NCI-H2081 treated with DMSO at 0.1 percent for 48 hours (cell line): ENCODE data around the gene MYNN.
"Not testable (repeated sequence)": the region's sequence is repeated elsewhere in the genome, so short reads cannot be mapped to it uniquely, and the experiment has no call there.

ENCODE experiments used
- DNase-seq: peaks from one replicate; lab custom pipeline; 2025; lab: John Stamatoyannopoulos, UW

The MYNN gene

DNA sequence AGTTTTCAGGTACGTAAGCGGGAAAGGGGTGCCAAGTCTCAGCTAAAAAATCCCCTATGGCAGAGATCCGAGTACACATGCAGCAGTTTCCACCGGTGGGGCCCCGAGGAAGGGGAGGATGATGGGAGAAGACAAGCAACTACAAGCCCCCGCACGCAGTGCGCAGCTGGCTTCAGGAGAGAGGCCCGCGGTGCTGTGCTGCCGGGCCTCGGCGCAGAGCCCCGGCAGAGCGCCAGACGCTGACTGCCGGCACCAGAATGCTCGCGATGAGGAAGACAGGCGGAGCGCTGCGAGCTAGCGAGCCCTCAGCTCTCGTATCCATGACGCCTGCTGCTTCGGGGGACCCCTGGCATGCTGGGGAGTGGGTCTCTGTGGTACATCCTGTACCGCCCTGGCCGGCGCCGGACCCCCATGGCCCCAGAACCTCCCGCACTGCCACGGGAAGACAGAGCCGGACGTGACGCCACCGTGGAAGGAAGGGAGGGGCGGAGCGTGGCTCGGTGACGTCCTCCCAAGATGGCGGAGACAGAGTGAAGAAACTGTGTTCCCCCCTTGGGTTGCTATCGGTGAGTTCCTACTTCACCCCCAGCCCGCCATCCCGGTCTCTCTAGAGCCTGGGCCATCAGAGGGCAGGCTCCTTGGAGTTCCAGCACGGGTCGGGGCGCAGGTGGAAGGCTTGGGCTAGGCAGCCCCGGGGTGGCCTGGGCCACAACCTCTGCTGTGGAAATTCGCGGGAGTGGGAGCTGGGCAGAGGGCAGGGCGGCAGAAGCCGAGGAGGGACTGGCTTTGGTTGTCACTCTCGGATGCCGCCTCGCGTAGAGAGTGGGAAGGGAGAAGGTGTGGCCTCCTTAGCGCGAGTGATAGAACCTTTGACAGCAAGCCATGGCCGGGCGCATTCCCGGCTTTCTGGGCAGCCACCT lies at the start of gene MYNN:
MYNN (plus strand) TSS at position 500 of the 920 bp plus-strand sequence. CDS start 900 bp downstream, outside the sequence.
- DNase-seq, result peak; percentile 76

DNA sequence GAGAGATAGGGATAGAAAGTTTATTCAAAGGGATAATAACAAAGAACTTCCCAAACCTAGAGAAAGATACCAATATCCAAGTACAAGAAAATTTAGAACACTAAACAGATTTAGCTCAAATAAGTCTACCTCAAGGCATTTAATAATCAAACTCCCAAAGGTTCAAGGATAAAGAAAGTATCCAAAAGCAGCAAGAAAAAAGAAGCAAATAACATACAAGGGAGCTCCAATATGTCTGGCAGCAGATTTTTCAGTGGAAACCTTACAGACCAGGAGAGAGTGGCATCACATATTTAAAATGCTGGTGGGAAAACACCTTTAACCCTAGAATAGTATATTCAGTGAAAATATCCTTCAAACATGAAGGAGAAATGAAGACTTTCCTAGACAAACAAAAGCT lies 41.3 kb upstream of the MYNN start:
- DNase-seq, result not testable (repeated sequence)

DNA sequence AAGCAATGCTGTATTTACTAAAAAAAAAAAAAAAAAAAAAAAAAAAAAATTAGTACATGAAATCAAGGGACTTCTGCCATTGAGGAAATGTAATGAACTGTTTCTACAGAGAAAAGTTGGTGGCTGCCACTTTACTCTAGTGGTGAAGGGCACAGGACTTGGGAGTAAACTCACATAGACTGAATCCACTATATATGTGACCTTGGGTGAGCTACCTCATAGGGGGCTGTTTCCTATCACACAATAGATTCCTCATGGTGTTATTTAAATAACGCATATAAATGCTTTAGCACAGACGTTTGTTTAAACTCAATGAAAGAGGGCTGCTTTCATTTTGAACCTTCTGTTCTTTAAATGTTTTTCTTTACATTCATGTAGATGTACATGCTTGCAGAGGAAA lies 34.1 kb upstream of the MYNN start:
- DNase-seq, result no peak

DNA sequence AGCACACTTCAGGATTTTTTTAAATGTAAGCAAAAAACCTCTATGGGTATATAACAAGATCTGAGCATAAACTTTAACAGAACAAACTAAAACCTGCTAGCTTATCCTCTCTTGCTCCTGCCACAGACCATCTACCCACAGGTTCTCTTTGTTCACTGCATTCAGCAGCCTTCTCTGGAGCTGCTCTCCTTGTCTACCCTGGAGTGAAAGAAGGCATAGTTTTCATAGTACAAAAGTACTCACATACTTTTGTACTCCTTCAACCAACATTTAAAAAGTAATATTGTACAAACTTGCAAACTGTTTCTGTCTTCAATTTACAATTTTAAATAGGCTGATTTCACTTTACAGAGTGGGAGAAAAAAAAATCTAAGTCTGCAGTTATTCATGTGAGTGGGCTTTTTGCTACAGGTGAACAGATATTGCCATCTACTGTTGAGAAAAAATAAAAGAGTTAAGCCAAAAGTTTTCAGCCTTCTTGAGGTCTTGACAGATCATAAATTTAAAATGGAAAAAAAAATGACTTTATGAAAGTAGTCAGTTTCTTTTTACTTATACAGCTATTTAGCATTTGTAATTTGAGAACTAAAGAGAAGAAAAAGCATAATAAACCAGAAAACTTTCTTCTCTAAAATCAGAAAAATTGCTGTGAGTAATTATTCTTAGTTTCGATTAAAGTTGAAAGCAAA lies 28.7 kb upstream of the MYNN start:
- no peak for DNase-seq

DNA sequence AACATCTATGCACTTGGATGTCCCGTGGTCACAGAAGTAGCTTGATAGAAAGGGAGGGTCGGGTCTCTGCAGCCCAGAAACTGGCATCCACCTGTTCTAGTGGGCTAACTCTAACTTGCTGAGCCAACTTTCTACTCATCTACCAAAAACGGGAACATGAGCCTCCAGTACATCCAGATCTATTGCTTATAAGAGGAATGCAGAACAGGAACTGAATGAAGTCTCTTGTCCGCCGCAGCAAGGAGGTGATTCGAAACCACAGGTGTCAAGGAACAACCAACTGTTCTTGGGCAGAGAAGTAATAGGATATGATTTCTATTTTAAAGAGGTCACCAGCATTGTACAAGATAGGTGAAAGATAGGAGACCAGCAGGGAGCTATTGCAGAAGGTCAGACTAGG lies 26.3 kb upstream of the MYNN start:
- DNase-seq, result no peak

DNA sequence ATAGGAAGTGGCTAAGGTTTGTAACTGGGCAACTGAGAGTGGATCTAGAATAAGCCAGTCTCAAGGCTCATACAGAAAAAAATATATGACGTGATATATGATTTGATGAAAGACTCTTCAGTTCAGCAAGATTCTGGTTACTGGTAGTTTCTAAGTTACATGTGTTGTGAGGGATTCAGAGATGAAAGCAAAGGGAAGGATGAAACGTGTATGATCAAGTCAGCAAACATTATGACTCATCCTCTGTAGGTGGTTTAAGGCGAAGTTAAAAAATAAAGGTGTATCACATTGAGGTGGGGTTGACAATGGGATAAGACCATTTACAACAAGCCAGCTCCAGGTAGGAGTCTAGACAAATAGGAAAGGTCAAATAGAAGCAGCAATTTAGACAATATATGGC lies 24.5 kb upstream of the MYNN start:
- DNase-seq, result no peak

DNA sequence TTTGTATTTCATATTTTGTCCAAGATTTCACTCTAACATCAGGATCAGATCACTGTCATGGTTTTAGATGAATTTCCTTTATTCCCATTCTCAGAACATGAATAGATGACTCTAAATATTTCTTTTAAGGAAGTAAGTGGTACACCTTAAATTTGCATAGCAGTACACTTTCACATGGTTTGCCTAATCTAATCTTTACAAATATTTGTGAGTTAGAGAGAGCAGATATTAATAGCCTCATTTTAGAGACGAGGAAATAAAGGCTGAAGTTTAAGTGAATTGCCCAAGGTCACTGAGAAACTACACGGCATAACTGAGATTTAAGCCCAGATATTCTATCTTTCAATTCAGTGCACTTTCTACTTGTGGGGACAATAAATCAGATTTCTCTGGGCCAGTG lies 22.5 kb upstream of the MYNN start:
- no peak for DNase-seq

DNA sequence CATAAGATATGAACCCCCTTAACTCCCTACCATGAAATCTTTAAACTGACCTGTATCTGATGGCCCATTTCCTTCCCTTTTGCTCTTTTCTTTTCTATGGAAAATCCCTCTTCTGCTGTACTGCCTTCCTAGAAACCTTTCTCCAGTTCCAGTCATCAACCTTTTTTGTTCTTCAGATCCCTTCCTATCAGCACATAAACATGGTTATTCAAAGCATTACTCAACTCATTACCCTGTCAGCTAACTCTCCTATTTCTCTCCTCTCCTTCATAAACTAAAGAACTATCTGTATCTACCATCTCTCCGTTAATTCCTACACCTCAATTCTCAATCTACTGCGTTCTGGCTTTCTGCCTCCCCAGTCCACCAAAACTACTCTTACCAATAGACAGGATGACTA lies 21.3 kb upstream of the MYNN start:
- DNase-seq, result no peak

DNA sequence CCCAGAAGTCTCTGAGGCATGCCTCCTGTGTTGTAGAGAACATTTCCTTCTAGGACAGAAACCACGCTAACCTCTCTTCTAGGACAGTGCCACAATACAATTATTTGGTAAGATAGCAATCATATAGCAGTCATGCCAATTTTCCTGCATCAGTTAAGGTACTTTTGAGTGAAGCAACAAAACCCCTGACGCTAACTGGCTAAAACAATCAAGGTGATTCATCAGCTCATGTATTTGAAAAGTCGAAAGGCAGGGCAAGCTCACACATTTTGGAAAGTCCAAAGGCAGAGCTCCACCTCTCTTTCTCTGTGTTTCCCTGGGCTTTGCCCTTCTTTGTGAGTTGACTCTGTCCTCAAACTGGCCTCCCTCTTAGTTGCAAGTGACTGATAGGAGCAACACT lies 18.5 kb upstream of the MYNN start:
- no peak for DNase-seq

DNA sequence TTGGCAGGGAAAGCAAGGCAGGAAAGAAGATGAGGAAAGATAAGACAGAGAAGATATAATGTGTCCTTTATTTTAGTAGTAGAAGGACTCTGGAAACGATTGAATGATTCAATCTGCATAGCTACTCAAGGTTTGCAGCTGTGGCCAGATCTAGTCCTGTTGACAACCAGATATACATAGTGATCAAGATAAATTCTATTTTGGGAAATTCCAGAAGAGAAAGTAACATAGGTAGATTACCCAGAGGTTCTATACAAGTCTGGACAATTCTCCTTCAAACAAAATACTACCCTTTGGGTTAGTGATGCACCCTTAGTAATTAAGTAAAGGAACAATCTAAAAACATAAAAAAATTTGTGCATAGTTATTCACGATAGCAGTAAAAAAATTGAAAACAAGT lies 17.7 kb upstream of the MYNN start:
- DNase-seq, result no peak

DNA sequence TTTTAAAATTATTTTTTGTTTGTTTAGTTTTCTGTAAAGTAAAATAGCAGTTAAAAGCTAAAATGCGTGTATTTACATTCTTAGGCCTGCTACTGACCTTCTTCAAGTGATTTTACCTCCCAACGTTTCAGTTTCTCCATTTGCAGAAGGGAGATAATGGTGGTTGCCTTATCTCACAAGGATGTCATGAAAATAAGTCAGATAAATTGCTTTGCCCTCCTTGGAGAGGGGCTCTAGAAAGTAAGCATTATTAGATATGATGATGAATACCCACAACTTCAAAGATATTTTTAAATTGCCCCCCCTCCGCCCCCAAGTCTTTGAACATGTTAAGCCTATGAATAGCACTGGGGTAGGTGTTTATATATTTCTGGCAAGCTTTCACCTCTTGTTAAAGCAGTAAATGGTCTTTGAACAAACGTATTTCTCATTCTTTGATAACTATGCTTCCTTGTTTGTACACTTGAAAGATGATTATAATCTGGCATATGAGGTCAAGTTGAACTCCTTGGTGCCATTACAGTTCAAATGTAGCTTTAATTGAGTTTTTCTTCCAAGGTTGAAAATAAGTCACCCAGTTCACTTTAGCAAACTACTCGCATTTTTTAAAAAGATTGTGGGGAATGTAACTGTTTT lies 14.7 kb upstream of the MYNN start:
- no peak for DNase-seq

DNA sequence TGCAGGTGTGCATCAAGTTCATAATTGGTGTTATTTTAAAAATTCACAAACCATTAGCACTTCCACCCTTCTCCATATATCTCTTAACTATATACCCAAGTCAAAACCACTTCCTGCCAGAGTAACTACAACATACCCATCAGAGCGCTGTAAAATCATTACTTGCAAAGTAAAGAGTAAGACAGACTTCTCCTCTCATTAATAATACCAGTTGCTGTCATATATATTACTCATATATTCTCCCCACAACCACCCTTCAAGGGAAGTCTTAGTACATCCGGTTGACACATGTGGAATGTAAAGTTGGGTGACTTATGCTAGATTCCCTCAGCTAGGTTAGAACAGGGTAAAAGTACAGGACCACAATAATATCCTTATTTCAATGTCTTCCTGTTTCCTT lies 13.9 kb upstream of the MYNN start:
- no peak for DNase-seq

DNA sequence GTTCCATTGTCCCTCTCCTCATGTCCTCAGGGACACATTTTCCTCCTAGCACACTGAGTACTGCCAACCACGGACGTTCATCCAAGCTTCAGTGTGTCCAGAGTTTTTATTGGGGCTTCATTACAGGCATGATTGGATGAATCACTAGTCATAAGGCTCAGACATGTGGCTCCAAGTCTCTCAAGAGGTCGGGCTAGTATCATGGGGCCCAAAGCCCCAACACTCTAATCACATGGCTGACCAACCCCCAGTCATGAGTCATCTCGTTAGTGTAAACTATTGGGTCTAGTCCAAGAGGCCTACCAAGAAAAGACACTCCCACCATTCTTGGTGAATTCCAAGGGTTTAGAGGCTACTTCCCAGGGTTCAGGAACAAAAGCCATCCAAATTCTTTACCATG lies 12.7 kb upstream of the MYNN start:
- DNase-seq, result no peak

DNA sequence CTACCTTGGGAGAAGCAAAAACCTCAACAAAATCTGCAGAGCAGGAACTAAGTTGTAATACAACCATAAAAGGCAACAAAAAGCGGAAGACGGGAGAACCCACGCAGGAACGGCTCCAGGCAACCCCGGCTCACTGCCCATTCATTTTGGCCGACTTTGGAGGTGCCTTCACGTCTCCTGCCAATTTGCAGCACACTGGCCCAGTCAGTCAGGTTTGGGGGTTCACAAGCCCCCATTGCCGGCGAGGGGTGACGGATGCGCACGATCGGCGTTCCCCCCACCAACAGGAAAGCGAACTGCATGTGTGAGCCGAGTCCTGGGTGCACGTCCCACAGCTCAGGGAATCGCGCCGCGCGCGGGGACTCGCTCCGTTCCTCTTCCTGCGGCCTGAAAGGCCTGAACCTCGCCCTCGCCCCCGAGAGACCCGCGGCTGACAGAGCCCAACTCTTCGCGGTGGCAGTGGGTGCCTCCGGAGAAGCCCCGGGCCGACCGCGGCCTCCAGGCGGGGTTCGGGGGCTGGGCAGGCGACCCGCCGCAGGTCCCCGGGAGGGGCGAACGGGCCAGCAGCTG lies 8.8 kb upstream of the MYNN start:
- no peak for DNase-seq

DNA sequence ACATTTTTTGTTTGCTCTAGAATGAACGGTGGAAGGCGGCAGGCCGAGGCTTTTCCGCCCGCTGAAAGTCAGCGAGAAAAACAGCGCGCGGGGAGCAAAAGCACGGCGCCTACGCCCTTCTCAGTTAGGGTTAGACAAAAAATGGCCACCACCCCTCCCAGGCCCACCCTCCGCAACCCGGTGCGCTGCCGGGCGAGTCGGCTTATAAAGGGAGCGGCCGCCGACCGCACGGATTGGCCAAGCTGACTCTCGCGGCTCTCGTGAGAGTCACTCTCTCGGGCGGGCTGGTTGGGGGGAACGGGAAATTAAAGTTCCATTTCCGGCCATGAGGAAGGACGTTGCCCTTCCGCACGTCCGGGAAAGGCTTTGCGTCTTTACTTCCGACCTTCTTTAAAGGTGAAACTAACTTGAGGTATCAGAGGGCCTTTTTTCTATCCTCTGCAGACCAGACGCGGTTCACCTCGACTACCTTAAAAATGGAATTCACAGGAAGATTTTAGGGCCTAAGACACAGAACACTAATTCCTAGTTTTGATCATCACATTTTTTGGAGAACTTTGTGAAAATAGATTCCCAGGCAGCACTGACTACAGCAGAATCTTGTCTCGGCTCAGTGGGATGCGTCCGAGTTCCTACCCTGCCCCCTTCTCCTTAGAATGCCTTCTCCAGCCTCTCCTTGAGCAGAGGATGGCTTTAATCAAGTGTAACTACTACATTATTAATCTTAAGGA lies 8.1 kb upstream of the MYNN start, which contains the start of gene TERC:
TERC (minus strand) TSS at position 179 of the 731 bp plus-strand sequence.
- peak; percentile 76 for DNase-seq

DNA sequence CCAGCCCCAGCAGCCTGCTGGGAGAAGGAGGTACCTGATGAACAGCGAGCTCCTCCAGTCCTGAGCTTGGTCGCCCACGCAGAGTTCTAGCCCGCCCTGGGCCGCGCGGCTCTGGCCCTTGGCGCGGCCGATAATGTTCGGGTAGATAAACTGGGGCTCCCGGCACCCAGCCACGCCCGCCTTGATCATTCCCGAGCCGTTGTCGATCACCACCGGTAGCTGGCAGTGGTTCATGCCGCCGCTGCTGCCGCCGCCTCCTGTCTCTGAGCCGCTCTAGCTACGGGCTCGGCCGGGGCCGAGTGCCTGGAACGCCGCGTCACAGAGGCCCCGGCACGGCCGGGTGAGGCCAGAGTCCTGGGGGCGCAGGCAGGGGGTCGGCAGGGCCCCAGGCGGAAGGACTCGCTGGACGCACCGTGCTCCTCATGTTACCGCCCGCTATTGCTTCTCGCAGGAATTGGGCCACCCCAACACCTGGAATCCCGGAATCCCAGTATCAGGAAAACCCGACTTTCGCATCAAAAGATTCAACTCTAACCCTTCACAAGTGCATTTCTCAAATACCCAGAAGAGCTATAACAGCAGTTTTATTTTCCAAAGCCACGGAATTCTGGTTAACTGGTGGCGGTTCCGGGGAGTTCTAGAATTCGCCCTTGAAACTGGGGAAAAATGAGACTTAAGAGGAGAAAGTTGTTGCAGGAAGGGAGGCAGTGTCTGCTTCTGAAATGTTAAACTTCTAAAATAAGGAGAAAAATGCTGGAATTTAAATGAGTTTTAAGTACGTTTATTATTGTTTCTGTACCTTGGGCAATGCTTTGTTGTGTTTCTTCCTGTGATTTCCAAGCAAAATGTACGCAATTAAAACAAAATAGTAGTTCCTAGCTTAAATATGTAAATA lies 3.7 kb upstream of the MYNN start, which contains the start of gene ACTRT3:
ACTRT3 (minus strand) TSS at position 275 of the 895 bp plus-strand sequence; CDS start at position 234, 41 bp downstream.
- no peak for DNase-seq

DNA sequence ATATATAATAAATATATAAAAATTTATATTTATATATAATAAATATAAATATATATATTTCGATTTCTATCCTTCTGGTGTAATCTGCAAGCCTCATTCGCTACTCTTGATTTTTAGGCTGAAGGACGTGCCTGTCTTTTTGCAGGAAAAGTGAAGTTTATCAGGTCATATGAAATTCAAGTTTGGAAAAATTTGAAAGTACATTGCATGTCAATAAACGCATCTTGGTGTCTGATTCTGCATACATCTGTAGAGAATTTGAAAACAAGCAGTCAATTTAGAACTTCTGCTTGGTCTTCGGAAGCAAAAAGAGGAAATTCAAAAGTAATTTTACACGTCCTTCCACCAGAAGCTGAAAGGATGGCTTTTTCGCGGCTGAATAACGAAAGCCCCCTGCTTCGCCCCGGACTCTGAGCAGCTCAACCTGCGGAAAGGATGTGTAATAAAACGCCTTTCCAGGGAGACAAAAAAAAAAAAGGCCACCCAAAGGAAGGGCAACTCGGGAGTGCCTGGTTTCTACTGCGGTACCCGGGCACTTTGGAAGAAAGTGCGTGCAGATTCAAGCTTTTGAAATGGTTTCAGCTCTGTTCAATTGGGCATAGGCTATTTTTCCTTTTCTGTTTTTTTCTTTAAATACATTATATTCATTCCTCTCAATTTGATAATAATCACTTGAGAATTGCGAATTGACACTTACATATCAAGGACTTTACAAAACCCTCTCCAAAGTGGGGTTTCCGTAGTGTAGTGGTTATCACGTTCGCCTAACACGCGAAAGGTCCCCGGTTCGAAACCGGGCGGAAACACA lies 1.5 kb upstream of the MYNN start:
- DNase-seq, result peak; percentile 97

DNA sequence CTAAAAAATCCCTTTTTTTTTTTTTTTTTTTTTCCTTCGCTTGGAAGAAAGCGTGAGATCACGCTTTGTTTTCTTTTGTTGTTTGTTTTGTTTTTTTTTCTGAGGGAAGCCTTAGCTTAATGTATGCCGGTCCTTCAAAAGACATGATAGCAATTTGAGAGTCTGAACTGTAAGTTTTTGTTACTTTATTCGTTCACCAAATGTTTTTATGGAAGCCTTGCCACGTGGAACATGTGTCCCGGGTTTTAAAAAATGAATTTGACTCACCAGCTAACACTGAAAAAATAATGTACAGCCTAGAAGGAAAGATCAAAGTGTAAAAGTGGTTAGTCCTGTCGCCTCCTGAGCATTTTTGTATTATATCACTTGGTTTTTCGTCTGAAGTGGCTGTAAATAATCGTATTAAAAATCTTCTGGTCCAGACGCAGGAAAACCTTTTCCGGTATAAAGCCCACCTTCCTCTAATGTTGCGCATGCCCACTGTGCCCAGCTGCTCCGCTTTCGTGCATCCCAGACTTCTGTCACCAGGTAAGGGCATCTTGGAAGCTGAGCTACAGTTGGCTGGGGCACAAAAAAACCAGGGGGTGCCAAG lies 795 bp upstream of the MYNN start:
- peak; percentile 84 for DNase-seq

DNA sequence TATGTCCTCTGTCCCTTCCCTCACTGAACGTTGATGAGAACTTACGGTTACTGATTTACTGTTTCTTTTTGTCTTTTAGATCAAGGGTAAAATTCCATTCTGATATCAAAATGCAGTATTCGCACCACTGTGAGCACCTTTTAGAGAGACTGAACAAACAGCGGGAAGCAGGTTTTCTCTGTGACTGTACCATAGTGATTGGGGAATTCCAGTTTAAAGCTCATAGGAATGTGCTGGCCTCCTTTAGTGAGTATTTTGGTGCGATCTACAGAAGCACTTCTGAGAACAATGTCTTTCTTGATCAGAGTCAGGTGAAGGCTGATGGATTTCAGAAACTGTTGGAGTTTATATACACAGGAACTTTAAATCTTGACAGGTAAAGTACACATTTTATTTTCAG lies 990 bp downstream of the MYNN start:
- no peak for DNase-seq
